Central memory CD8-positive, alpha-beta T cell (primary cell): ENCODE measurements around the gene GALNT1.

Source experiments
- ATAC-seq: fragments of 150-1000 bp; cut with Tn5 transposase; replicated peaks from 2 replicates; pipeline ENCODE4 v1.10.0; 2022; ENCODE audit warnings: mild to moderate bottlenecking, moderate FRiP score, moderate number of reproducible peaks; ENCODE audit not compliant: poor library complexity, severe bottlenecking; ENCODE audit errors: extremely low read depth
- DNase-seq, 2 donors: peaks; one replicate each; pipeline ENCODE4 v3.0.0; 2021; ENCODE audit warnings: low spot score in 2 of 2
- H3K27ac Mint-ChIP-seq: one replicate; pipeline ENCODE4 v1.8.0; 2022; ENCODE audit warnings: low read depth, mild to moderate bottlenecking, moderate library complexity, mixed read lengths
- H3K27me3 Mint-ChIP-seq: one replicate; pipeline ENCODE4 v1.8.0; 2022; ENCODE audit warnings: mixed read lengths
- H3K36me3 Mint-ChIP-seq: one replicate; pipeline ENCODE4 v1.8.0; 2022; ENCODE audit warnings: mild to moderate bottlenecking, moderate library complexity, mixed read lengths; ENCODE audit not compliant: insufficient read depth
- H3K4me1 Mint-ChIP-seq: one replicate; pipeline ENCODE4 v1.8.0; 2022; ENCODE audit warnings: mixed read lengths
- H3K4me3 Mint-ChIP-seq: one replicate; pipeline ENCODE4 v1.8.0; 2022; ENCODE audit warnings: mild to moderate bottlenecking, moderate library complexity, mixed read lengths
- H3K9me3 Mint-ChIP-seq: one replicate; pipeline ENCODE4 v1.8.0; 2022; ENCODE audit warnings: mixed read lengths

Gene GALNT1

GRCh38 chr18:35588995-35589394 lies 7.5 kb downstream of the GALNT1 start:
- no peak overlapping the region for H3K4me3 Mint-ChIP-seq
- H3K9me3 Mint-ChIP-seq: no peaks in the 10 kb centered on the region
- H3K36me3 Mint-ChIP-seq: peaks cover 2% of the 10 kb centered on the region
- DNase-seq (peak in 1 of 2 donors; percentile 23), ATAC-seq (peak; percentile 64)
- H3K4me1 Mint-ChIP-seq: peaks cover 50% of the 10 kb centered on the region
- H3K27ac Mint-ChIP-seq: peak overlapping the region; percentile 56
- no peaks in the 10 kb centered on the region for H3K27me3 Mint-ChIP-seq

GRCh38 chr18:35589546-35589945 lies 8.0 kb downstream of the GALNT1 start:
- H3K36me3 Mint-ChIP-seq: peaks cover 2% of the 10 kb centered on the region
- no peak for DNase-seq
- no peak overlapping the region for H3K27ac Mint-ChIP-seq
- H3K27me3 Mint-ChIP-seq: no peaks in the 10 kb centered on the region
- no peak overlapping the region for H3K4me3 Mint-ChIP-seq
- no peak for ATAC-seq
- no peaks in the 10 kb centered on the region for H3K9me3 Mint-ChIP-seq
- H3K4me1 Mint-ChIP-seq: peaks cover 50% of the 10 kb centered on the region

- ATAC-seq: no peak
These were observed 9.4 kb downstream of the GALNT1 start for GRCh38 chr18:35590935-35591334.

GRCh38 chr18:35592298-35592697 lies 10.8 kb downstream of the GALNT1 start:
- Mint-ChIP-seq H3K36me3 (peaks cover 2% of the 10 kb centered on the region), H3K27ac (no peak overlapping the region), H3K9me3 (no peaks in the 10 kb centered on the region), H3K27me3 (no peaks in the 10 kb centered on the region), H3K4me1 (peaks cover 52% of the 10 kb centered on the region), H3K4me3 (no peak overlapping the region)
- no peak for ATAC-seq
- DNase-seq: no peak

More at GRCh38 chr18:35590935-35591334, 9.4 kb downstream of the GALNT1 start:
- DNase-seq: no peak
- Mint-ChIP-seq H3K36me3 (peaks cover 2% of the 10 kb centered on the region), H3K27me3 (no peaks in the 10 kb centered on the region), H3K27ac (no peak overlapping the region), H3K4me3 (no peak overlapping the region), H3K4me1 (peaks cover 50% of the 10 kb centered on the region), H3K9me3 (no peaks in the 10 kb centered on the region)

DNA sequence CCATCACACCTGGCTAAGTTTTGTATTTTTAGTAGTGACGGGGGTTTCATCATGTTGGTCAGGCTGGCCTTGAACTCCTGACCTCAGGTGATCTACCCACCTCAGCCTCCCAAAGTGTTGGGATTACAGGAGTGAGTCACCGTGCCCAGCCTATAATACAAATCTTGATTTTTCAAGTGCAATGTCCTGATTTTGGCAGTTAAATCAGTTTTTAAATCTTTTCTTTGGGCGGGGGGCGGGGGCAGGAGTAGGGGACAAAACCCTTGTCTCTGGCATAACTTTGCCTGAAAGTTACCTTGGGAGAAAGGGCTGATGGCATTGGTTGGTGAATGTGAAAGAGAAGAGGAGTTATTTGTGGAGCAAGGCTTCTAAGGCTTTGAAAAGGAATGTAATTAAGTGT lies 12.3 kb downstream of the GALNT1 start:
- Mint-ChIP-seq H3K36me3 (no peaks in the 10 kb centered on the region), H3K9me3 (no peaks in the 10 kb centered on the region), H3K27me3 (no peaks in the 10 kb centered on the region), H3K4me3 (no peak overlapping the region), H3K27ac (no peak overlapping the region), H3K4me1 (peaks cover 37% of the 10 kb centered on the region)
- no peak for ATAC-seq
- no peak for DNase-seq

GRCh38 chr18:35597758-35598157 lies 16.2 kb downstream of the GALNT1 start:
- DNase-seq (no peak), ATAC-seq (no peak)
- no peaks in the 10 kb centered on the region for H3K27me3 Mint-ChIP-seq
- H3K4me3 Mint-ChIP-seq: no peak overlapping the region
- peaks cover 43% of the 10 kb centered on the region for H3K4me1 Mint-ChIP-seq
- H3K27ac Mint-ChIP-seq: no peak overlapping the region
- H3K9me3 Mint-ChIP-seq: peaks cover 12% of the 10 kb centered on the region
- H3K36me3 Mint-ChIP-seq: peaks cover 5% of the 10 kb centered on the region

DNA sequence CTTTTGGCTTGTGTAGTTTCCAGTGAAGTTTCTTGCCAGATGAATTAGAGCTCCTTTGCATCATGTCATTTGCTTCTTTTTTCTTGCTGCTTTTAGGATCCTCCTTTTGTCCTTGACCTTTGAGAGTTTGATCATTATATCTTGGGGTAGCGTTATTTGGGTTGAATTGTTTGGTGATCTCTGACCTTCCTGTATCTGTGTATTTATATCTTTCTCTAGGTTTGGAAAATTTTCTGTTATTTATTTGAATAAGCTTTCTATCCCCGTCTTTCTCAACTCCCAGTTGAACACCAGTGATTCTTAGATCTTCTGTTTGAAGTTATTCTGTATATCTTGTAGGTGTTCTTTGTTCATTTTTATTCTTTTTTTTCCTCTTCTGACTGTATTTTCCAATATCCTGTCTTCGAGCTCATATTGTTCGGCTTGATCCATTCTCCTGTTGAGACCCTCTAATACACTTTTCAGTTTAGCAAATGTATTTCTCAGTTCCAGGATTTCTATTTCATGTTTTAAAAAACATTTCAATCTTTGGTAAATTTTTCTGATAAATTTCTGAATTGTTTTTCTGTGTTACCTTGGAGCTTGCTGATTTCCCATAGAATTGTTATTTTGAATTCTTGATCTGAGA lies 20.8 kb downstream of the GALNT1 start:
- H3K4me1 Mint-ChIP-seq: peaks cover 51% of the 10 kb centered on the region
- H3K4me3 Mint-ChIP-seq: no peak overlapping the region
- DNase-seq (no peak), ATAC-seq (no peak)
- H3K36me3 Mint-ChIP-seq: peaks cover 5% of the 10 kb centered on the region
- no peaks in the 10 kb centered on the region for H3K27me3 Mint-ChIP-seq
- H3K9me3 Mint-ChIP-seq: peaks cover 19% of the 10 kb centered on the region
- no peak overlapping the region for H3K27ac Mint-ChIP-seq

DNA sequence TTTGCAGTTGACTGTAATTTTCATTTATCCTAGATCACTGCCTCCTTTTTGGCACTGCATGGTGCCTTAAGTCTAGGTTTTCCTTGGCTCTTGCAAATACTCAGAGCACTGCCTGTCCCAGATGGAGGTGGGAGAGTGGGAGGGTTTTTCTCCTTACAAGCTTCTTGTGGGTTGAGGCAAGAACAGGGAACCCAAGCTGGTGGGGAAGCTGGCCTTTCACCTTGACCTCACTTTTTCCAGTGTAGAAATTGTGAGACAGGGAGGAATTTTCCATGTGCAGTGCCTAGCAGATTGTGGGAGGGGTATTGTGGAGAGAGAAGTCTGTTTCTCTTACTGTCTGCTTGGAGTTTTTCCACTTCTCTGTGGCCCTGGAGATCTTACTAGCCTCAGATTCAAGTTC lies 21.5 kb downstream of the GALNT1 start:
- no peak for DNase-seq

GRCh38 chr18:35603528-35603927 lies 22.0 kb downstream of the GALNT1 start:
- Mint-ChIP-seq H3K4me1 (peaks cover 60% of the 10 kb centered on the region), H3K27me3 (no peaks in the 10 kb centered on the region), H3K36me3 (peaks cover 5% of the 10 kb centered on the region), H3K27ac (no peak overlapping the region), H3K9me3 (peaks cover 19% of the 10 kb centered on the region), H3K4me3 (no peak overlapping the region)
- no peak for ATAC-seq
- no peak for DNase-seq

More for the DNA sequence above, 21.5 kb downstream of the GALNT1 start:
- peaks cover 56% of the 10 kb centered on the region for H3K4me1 Mint-ChIP-seq
- H3K36me3 Mint-ChIP-seq: peaks cover 5% of the 10 kb centered on the region
- H3K27ac Mint-ChIP-seq: no peak overlapping the region
- no peaks in the 10 kb centered on the region for H3K27me3 Mint-ChIP-seq
- peaks cover 19% of the 10 kb centered on the region for H3K9me3 Mint-ChIP-seq
- H3K4me3 Mint-ChIP-seq: no peak overlapping the region
- no peak for ATAC-seq

DNA sequence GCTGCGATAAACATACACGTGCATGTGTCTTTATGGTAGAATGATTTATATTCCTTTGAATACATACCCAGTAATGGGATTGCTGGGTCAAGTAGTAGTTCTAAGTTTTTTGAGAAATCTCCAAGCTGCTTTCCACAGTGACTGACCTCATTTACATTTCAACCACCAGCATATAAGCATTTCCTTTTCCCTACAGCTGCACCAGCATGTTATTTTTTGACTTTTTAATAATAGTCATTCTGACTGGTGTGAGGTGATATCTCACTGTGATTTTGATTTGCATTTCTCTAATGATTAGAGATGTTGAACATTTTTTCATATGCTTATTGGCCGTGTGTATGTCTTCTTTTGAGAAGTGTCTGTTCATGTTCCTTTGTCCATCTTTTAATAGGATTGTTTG lies 22.8 kb downstream of the GALNT1 start:
- Mint-ChIP-seq H3K4me1 (peaks cover 68% of the 10 kb centered on the region), H3K36me3 (peaks cover 5% of the 10 kb centered on the region), H3K4me3 (no peak overlapping the region), H3K27ac (no peak overlapping the region), H3K9me3 (peaks cover 19% of the 10 kb centered on the region), H3K27me3 (no peaks in the 10 kb centered on the region)
- no peak for DNase-seq
- ATAC-seq: no peak

DNA sequence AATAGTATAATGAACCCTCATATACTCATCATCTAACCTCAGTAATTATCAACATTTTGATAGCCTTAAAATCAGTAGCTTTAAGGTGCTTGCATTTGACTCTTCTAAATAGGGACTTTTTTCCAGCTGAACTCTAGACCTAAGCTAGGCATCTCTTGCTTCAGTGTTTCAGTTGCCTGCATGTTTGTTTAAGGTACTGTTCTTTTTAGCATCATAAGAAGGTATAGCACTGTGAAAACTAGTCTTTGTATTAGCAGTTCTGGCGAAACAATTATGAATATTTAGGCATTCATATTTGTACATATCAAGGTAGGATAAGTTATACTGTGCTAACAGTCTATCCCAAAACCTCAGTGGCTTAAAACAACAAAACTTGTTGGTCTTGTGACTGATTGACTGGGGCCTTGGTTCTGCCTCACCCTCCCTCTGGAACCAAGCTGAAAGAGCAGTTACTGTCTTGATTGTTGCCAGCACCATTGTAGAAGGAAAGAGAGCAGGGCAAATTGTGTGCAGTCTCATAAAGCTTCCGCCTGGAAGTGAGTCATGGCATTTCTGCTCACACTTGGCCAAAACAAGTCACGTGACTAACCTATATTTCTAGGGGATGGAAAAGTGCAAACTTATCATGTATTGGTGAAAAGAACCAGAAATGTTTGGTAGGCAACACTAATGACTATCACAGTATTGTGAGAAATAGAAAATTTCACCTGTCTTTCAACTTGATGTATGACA lies 24.3 kb downstream of the GALNT1 start:
- no peak for DNase-seq
- Mint-ChIP-seq H3K4me1 (peaks cover 57% of the 10 kb centered on the region), H3K27ac (peak overlapping the region; percentile 68), H3K9me3 (peaks cover 19% of the 10 kb centered on the region), H3K36me3 (no peaks in the 10 kb centered on the region), H3K4me3 (no peak overlapping the region), H3K27me3 (no peaks in the 10 kb centered on the region)
- no peak for ATAC-seq

DNA sequence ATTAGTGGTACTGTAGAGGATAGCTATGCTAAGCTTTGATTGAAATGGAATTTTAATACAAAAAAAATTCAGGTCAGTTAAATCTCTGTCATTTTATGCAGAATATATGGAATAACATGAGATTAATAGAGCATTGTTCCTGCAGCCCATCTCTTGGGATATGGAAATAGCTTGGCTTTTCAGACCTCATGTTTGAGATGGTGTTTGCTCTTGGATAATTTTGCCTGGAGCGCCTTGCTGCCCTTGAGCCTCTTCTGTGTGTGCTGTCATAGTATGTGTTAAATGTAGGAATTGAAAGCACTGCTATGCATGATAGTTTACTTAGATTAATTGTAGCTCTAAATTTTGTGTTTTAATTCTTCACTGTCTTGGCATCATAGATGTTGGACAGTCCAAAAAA lies 27.7 kb downstream of the GALNT1 start:
- Mint-ChIP-seq H3K4me1 (peaks cover 56% of the 10 kb centered on the region), H3K27ac (no peak overlapping the region), H3K4me3 (no peak overlapping the region), H3K36me3 (no peaks in the 10 kb centered on the region), H3K27me3 (no peaks in the 10 kb centered on the region), H3K9me3 (no peaks in the 10 kb centered on the region)
- ATAC-seq: no peak
- no peak for DNase-seq

GRCh38 chr18:35610089-35610488 lies 28.5 kb downstream of the GALNT1 start:
- Mint-ChIP-seq H3K27me3 (no peaks in the 10 kb centered on the region), H3K9me3 (no peaks in the 10 kb centered on the region), H3K4me3 (no peak overlapping the region), H3K4me1 (peaks cover 50% of the 10 kb centered on the region), H3K36me3 (no peaks in the 10 kb centered on the region), H3K27ac (no peak overlapping the region)
- DNase-seq (no peak), ATAC-seq (no peak)
